GM12874 (cell line): ENCODE measurements around the gene CDH13.

ENCODE experiments used
- CTCF ChIP-seq: IDR thresholded peaks from 2 replicates; pipeline ENCODE4 v1.5.1; 2011; ENCODE audit warnings: low read depth, mild to moderate bottlenecking, control low read depth, low read length, moderate library complexity; ENCODE audit not compliant: insufficient read depth

The CDH13 gene

GRCh38 chr16:82874271-82874670 lies 247.5 kb downstream of the CDH13 start:
- no peak for TF ChIP-seq CTCF

- TF ChIP-seq CTCF, result no peak
These were observed 247.9 kb downstream of the CDH13 start for GRCh38 chr16:82874672-82875071.

GRCh38 chr16:82876951-82877350 lies 250.2 kb downstream of the CDH13 start:
- no peak for TF ChIP-seq CTCF

GRCh38 chr16:82878466-82878865 lies 251.7 kb downstream of the CDH13 start:
- no peak for TF ChIP-seq CTCF

- no peak for TF ChIP-seq CTCF
These were observed 253.6 kb downstream of the CDH13 start for GRCh38 chr16:82880346-82880745.

- no peak for TF ChIP-seq CTCF
These were observed 254.7 kb downstream of the CDH13 start for GRCh38 chr16:82881516-82881915.

GRCh38 chr16:82882226-82882625 lies 255.5 kb downstream of the CDH13 start:
- TF ChIP-seq CTCF, result no peak
